Inferior parietal cortex (tissue), 1 donor: ENCODE measurements around the gene DNAJB13.
A peak's percentile ranks its signal among the peaks of the same experiment; 100 is the strongest.

ENCODE experiments used
- DNase-seq: peaks from one replicate; pipeline ENCODE4 v3.0.0-alpha.2; 2016; ENCODE audit errors: extremely low spot score

The DNAJB13 gene

DNA sequence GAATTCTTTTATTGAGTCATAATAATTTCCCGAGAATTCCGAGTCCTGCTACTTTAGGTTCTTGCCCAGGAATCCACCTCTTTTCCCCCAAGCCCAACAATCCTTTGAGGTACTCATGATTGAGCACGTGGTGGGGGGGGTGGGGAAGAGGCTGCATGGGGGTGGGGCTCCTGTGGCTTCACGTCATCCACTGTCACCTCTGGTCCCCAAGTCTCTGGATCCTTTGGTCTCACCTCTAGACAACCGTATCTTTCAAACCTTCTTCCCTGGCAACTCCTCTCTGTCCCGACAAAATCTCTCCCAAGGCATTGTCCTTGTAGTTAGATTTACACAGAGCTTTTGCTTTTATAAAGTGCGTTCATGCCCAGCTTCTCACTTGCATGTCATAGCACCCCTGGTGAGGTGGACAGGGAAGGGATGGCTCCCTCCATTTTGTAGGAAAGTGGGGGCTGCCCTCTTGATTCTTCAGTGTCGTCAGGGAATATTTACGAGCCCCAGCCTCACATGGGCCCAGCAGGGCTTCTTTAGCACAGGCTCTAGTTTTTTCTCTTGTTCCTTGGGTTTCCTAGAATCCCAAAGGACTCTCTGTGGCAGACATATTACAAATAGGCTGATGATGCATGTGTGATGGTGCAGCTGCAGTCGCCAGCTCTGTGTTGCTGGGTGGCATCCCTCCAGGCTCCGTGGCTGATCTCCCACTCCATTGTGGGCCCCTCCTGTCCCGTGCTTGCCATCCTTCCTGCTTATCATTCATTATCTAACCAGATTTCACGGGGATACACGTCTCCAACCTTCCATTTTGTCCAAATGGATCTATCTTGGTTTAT is 49.7 kb downstream of the DNAJB13 start:
- DNase-seq, result no peak

GRCh38 chr11:74001822-74002286 is 51.0 kb downstream of the DNAJB13 start:
- no peak for DNase-seq

- no peak for DNase-seq
These were observed 52.0 kb downstream of the DNAJB13 start for GRCh38 chr11:74002832-74003231.

- no peak for DNase-seq
These were observed 53.3 kb downstream of the DNAJB13 start for GRCh38 chr11:74004046-74004695.

GRCh38 chr11:74004759-74005615 is 54.2 kb downstream of the DNAJB13 start:
- DNase-seq, result no peak

DNA sequence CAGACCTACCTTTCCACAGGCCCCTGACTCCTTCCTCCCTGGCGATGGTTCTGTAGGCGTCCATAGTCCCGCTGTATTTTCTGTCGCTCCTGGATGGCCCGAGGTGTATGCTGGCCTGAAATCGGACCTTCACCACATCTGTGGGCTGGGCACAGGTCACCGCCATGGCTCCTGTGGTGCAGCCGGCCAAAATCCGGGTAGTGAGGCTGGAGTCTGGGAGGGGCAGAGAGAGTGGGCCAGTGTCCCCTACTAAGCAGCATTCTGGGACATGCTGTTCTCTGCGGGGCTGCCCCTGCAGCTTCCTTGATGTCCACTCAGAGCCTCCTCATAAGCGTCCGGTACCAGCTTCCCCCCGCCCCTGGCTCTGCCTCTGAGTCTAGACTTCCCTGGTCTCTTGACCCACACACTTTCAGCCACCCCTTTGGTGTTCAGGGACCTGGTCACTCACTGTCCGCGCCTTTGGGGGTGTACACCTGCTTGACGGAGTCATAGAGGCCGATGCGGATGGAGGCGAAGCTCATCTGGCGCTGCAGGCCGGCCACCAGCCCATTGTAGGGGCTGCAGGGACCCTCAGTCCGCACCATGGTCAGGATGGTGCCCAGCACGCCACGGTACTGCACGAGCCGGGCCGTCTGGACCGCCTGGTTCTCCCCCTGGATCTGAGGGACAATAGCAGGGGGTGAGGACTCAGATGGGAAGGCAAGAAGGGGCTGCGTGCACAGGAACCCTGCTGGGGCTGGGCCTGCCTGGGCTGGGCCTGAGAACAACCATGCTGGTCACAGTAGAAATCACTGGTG is 55.1 kb downstream of the DNAJB13 start:
- DNase-seq, result no peak

- DNase-seq, result no peak
These were observed 56.0 kb downstream of the DNAJB13 start for GRCh38 chr11:74006743-74007304.

- DNase-seq, result no peak
These were observed 57.0 kb downstream of the DNAJB13 start for GRCh38 chr11:74007691-74008372.

DNA sequence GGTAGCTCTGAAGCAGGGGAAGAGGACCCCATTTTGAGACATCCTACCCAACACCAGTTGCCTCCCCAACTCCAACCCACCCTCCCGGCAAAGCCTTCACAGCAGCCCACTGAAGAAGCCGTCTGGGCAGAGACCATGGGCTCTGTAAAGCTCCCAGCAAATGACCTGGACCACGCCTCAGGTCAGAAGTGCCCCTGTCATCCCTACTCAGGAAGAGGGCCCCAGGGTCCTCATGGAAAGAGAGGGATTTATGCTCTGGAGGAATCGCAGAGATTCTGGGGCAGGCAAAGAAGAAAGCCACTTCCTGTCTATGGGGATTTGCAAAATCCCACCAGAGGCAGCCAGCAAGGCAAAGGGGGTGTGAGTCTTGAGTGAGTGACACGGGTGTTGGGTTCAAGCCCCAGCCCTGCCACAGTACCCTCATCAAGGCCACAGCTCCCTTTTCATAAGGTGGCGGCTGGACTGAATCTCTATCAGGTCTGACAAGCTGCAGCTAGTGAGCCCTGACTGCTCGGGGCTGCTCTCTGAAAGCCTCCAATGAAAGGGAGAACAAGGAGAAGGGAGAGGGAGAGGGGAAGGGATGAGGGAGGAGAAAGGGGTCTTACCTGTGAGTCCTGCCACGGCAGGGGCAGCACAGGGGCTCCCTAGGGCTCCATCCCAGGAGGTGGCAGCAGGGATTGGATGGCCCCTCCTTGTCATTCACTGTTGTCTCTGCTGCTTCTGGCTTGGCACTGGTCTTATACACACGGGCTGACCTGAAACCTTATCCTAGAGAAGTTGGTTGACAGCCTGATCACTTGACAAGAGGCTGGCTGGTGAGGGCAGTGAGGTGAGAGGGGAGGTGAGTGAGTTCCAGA is 57.8 kb downstream of the DNAJB13 start, which contains the start of gene UCP3:
Gene UCP3 (minus strand): TSS at position 713 of the 857 bp plus-strand sequence. CDS start 2,043 bp downstream, outside the sequence.
- no peak for DNase-seq

GRCh38 chr11:74009230-74009547 is 58.4 kb downstream of the DNAJB13 start:
- no peak for DNase-seq

- DNase-seq, result no peak
These were observed 59.0 kb downstream of the DNAJB13 start for GRCh38 chr11:74009675-74010305.

DNA sequence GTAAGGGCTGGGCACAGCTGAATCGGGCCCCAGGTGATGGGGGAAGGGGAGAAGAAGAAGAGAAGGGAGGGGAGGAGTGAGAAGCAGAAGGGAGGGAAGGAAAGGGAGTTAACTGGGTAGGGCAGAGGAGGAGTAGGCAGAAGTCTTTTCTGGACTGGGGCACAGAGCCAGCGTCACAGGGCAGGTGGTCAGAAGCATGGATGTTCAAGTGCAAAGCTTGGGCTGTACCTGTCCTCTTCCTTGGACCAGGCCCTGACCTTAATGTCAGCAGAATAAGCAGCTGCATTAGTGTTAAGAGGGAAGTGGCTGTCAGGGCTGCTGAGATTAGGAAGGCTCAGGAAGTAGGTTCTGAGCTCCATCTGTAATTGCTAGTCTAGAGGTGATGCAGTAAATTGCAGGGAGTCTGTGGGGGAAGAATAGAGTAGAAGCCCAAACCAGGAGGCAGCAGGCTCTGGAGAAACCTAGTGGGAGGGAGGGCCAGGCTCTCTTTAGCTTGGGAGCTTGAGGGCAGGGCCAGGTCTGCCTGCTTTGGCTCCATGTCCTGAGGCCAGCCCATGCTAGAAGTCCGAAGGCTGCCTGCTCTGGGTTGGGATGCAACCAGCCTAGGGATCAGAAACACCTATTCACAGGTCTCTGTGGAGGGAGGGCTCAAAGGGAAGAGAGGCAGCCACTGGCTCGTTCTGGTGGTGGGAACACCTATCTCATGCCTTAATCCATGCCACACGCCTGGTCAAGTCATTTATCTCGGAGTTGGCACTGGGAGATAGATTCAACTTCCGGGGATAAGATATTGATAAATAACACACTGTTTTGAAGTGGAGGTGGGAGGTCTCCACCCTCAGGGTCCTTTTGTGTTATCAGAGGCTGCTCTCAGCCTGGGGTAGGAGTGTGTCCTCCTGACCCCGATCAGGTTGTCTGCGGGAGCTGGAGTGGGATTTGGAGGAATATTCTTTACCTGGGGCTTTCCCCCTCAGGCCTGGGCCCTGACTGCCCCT is 59.8 kb downstream of the DNAJB13 start:
- DNase-seq, result no peak

GRCh38 chr11:74011360-74012073 is 60.7 kb downstream of the DNAJB13 start:
- peak; percentile 51 for DNase-seq

GRCh38 chr11:74012074-74012809 is 61.4 kb downstream of the DNAJB13 start:
- DNase-seq, result no peak

GRCh38 chr11:74013141-74013540 is 62.3 kb downstream of the DNAJB13 start:
- no peak for DNase-seq

DNA sequence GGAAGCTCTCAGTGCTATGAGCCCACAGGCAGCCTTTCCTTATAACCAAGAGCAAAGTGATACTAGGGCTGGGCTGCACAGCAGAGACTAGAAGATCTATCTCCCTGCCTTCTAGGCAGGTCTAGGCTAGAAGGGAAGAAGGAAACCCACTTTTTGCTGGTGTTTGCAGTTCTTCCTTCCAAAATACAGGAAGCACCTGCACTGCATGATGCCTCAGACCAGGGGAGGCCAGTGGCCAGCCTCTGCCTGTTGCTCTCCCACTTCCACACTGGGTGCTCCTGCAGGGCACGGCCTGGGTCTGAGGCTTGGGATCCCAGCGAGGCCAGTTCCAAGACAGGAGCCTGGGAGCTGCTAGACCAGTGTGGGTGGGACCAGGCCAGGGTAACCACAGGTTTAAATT is 64.1 kb downstream of the DNAJB13 start:
- no peak for DNase-seq
